Lower lobe of right lung (tissue), 2 donors: Measurements from ENCODE around the gene ARHGEF6. TPM values are rescaled to one million over a fixed set of nuclear protein-coding genes. Genes with fewer than 3 reads are reported as not detected.

Source experiments
- ATAC-seq, 2 donors: fragments of 200-7000 bp; cut with Tn5 transposase; one replicate each; pipeline ENCODE4 v1.9.1; 2020 to 2022; ENCODE audit warnings: mild to moderate bottlenecking in 2 of 2, moderate library complexity in 2 of 2
- DNase-seq: peaks from one replicate; pipeline ENCODE4 v3.0.0-alpha.2; 2020
- H3K27ac ChIP-seq: fragments of 200-600 bp; one replicate; pipeline ENCODE4 v1.8.0; 2022
- H3K27me3 ChIP-seq: fragments of 200-600 bp; one replicate; pipeline ENCODE4 v1.8.0; 2022; ENCODE audit warnings: low read depth
- H3K36me3 ChIP-seq: fragments of 200-600 bp; one replicate; pipeline ENCODE4 v1.8.0; 2022; ENCODE audit warnings: mild to moderate bottlenecking
- H3K4me1 ChIP-seq: fragments of 200-600 bp; one replicate; pipeline ENCODE4 v1.8.0; 2022
- H3K4me3 ChIP-seq: fragments of 200-600 bp; one replicate; pipeline ENCODE4 v1.8.0; 2022; ENCODE audit warnings: mild to moderate bottlenecking
- H3K9me3 ChIP-seq: fragments of 200-600 bp; one replicate; pipeline ENCODE4 v1.8.0; 2022
- intact Hi-C: fragments of 100-400 bp; cut with DNase I; formaldehyde crosslinking; loops from one replicate; pipeline ENCODE4 v1.11.0; 2022
- total RNA-seq: library from RNA; stranded (reverse); fragmentation: NEBNext Ultra II Directional; extraction: Animal tissue kit (Norgen Biotek cat#: 25700); gene quantifications from one replicate; pipeline ENCODE4 v1.2.1, GENCODE V29; 2021
- TF ChIP-seq, protein P1 (sequence below): fragments of 200-600 bp; IDR thresholded peaks from one replicate; pipeline ENCODE4 v1.8.0; 2022; ENCODE audit warnings: antibody characterized with exemption, mild to moderate bottlenecking
- donor health status: DM: no; HTN: yes; CAD: no; lungs with severe emphysema.

Gene ARHGEF6
- total RNA-seq, 1 donor from 2014 or later, result 33.7 TPM

DNA sequence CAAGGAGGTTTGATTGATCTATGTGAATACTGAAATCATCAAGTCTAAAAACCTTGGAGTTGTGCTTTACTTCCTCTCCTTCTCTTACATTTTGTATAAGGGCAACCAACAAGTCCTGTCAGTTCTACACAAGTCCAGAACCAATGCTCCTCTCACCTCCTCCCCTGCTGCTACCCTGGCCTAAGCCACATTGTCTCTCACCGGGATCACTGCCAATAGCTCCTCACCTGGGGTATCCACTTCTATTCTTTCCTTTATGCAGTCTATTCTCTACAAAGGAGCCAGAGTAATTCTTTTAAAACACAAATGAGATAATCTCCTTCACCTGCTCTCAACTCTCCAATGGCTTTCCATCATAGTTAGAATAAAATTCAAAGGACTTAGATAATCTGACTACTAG lies 13.3 kb upstream of the ARHGEF6 start:
- H3K27ac ChIP-seq, result no peak overlapping the region
- H3K27me3 ChIP-seq, result no peaks in the 10 kb centered on the region
- H3K4me1 ChIP-seq, result no peaks in the 10 kb centered on the region
- intact Hi-C loops, result no loop called here
- DNase-seq (no peak), ATAC-seq (no peak)
- H3K36me3 ChIP-seq, result no peaks in the 10 kb centered on the region
- no peak overlapping the region for H3K4me3 ChIP-seq
- TF ChIP-seq, protein P1, sequence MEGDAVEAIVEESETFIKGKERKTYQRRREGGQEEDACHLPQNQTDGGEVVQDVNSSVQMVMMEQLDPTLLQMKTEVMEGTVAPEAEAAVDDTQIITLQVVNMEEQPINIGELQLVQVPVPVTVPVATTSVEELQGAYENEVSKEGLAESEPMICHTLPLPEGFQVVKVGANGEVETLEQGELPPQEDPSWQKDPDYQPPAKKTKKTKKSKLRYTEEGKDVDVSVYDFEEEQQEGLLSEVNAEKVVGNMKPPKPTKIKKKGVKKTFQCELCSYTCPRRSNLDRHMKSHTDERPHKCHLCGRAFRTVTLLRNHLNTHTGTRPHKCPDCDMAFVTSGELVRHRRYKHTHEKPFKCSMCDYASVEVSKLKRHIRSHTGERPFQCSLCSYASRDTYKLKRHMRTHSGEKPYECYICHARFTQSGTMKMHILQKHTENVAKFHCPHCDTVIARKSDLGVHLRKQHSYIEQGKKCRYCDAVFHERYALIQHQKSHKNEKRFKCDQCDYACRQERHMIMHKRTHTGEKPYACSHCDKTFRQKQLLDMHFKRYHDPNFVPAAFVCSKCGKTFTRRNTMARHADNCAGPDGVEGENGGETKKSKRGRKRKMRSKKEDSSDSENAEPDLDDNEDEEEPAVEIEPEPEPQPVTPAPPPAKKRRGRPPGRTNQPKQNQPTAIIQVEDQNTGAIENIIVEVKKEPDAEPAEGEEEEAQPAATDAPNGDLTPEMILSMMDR, result no peak
- no peaks in the 10 kb centered on the region for H3K9me3 ChIP-seq

DNA sequence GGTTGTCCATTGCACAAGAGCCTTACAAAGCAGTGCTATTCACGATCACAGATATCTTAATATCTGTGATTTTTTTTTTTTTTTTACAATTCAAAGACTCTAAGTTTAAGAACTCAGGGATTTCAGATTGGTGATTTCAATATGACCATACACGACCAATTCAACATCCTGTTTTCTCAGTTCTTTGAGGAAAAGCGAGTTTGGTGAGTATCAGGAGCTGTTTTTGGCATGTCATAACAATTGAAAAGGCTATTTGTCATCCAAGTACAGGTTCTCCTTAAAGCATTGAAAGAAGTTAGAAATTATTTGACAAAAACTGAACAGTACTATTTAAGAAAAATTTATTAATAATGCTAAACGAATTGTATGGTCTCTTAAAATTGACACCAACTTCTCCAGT lies 9.1 kb upstream of the ARHGEF6 start:
- ATAC-seq, result no peak
- DNase-seq, result no peak
- Histone ChIP-seq H3K4me1 (no peaks in the 10 kb centered on the region), H3K4me3 (no peak overlapping the region), H3K9me3 (no peaks in the 10 kb centered on the region), H3K36me3 (no peaks in the 10 kb centered on the region), H3K27me3 (no peaks in the 10 kb centered on the region), H3K27ac (no peak overlapping the region)
- intact Hi-C loops, result no loop called here
- TF ChIP-seq, protein P1, result no peak

DNA sequence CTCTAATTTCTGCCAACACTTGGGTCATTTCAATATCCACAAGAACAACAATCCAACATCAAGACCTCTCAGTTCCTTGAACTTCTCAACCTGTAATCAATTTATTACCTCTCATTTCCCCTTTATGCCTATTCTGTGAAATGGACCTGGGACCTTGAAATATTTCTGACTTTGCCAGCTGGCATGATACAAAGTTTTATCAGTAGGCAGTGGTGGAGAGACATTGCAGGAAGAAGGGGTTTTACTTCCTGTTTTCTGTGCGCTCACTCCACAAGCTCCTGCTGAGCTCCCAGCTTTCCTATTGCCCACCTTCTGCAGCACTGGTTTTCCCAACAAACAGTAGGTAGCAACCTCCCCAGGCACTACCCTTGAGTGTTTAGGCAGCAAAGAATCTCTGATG lies 3.5 kb upstream of the ARHGEF6 start:
- ATAC-seq, result no peak
- Histone ChIP-seq H3K36me3 (no peaks in the 10 kb centered on the region), H3K27me3 (no peaks in the 10 kb centered on the region), H3K4me3 (no peak overlapping the region), H3K9me3 (no peaks in the 10 kb centered on the region), H3K27ac (no peak overlapping the region), H3K4me1 (peaks cover 10% of the 10 kb centered on the region)
- intact Hi-C loops, result no loop called here
- TF ChIP-seq, protein P1, result no peak
- no peak for DNase-seq

DNA sequence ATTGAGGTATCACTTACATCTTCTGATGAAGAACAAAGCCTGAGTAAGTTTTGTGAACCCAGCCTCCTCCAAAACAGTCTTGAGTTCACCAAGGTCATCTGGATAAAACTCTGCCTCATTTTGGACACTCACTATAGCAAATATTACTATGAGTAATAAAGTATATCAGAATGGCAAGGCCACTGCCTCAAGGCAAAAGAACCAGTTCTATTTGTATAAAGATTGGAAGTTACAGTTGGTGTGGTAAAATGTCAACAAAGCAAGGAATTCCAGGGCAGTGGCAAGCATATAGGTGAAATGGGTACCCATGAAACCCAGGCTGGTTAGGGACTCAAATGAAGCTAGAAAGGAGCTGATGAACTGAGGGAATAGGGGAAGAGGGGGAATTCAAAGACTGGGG lies 2.4 kb upstream of the ARHGEF6 start:
- H3K4me1 ChIP-seq, result peaks cover 10% of the 10 kb centered on the region

DNA sequence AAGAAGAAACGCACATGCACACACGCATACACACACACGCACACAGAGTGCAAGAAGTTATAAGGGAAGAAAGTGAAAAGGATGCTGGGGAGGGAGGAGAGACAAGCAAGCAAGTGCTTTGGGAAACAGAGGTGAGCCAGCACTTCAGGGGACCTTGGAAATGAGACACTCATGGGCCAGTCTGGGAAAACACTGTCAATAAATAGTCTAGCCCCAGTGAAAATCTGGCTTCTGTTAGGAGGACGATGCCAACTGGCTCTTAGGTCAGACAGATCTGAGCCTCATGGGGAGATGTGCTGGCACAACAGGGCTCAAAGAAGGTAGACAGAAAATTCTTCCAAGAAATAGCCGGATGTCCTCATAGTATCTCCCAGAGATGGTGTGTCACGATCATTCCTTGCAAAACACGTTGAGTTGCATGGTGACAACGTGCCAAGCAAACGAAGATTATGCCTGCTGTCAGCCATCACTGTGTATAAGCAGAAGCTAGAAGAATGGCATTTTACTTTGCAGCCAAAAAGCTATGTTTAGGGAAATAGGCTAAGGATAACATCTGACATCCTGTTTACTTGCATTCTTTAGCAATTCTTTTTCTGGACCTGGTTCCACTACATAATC lies 557 bp upstream of the ARHGEF6 start:
- intact Hi-C loops, result no loop called here
- H3K27ac ChIP-seq, result peak overlapping the region; percentile 73
- ATAC-seq (peak; percentile 21 to 39), DNase-seq (no peak)
- H3K4me3 ChIP-seq, result peak overlapping the region; percentile 47
- H3K9me3 ChIP-seq, result no peaks in the 10 kb centered on the region
- TF ChIP-seq, protein P1, result no peak
- no peaks in the 10 kb centered on the region for H3K27me3 ChIP-seq
- H3K36me3 ChIP-seq, result no peaks in the 10 kb centered on the region
- peaks cover 10% of the 10 kb centered on the region for H3K4me1 ChIP-seq

More for the DNA sequence above, 2.4 kb upstream of the ARHGEF6 start:
- ATAC-seq (no peak), DNase-seq (no peak)
- TF ChIP-seq, protein P1, result no peak
- H3K36me3 ChIP-seq, result no peaks in the 10 kb centered on the region
- intact Hi-C loops, result no loop called here
- no peaks in the 10 kb centered on the region for H3K27me3 ChIP-seq
- H3K4me3 ChIP-seq, result no peak overlapping the region
- no peaks in the 10 kb centered on the region for H3K9me3 ChIP-seq
- no peak overlapping the region for H3K27ac ChIP-seq
